ENCODE results near the gene ZNF385D. TPM values are rescaled to one million over a fixed set of nuclear protein-coding genes. Genes with fewer than 3 reads are reported as not detected.

Gene ZNF385D
- total and polyA plus RNA-seq, 7 donors, result under 0.01 to 4.3 (median 1.2) TPM

DNA sequence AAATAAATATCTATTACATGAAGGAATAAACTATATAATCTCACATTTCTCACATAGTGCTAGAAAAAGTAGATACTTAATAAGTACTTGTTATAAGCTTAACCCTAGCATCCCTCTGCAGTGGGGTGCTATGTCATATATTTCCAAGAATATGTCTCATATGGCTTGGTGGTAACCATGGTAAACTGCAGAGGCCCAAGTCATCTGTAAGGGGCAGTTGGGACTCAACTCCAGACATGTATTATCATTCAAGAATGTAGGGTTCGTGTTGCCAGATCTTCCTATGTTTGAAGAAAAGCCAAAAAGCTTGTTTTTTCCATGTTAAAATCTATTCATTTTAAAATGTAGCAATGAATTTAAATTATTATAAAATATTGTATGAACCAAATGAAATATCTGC is 46.2 kb downstream of the ZNF385D start:
- H3K4me1 ChIP-seq, result no peaks in the 10 kb centered on the region
- H3K9me3 ChIP-seq, result peaks cover 0 to 6% (median 0%) of the 10 kb centered on the region in 4 donors
- no peak overlapping the region for H3K27ac ChIP-seq
- no peak overlapping the region for H3K4me3 ChIP-seq
- no peak for DNase-seq
- H3K27me3 ChIP-seq, result no peaks in the 10 kb centered on the region
- WGBS, 2 donors, result 73 to 85% methylated on average over 1 of the region's 1 CpG
- intact Hi-C loops (cut with DNase I), result no loop called here
- no peaks in the 10 kb centered on the region for H3K36me3 ChIP-seq
- no peak for TF ChIP-seq CTCF (IDR thresholded peaks at IDR 0.05)
- TF ChIP-seq POLR2AphosphoS5 (IDR thresholded peaks at IDR 0.05), result no peak
- TF ChIP-seq EP300 (IDR thresholded peaks at IDR 0.05), result no peak
- TF ChIP-seq POLR2A (IDR thresholded peaks at IDR 0.05), result no peak

GRCh38 chr3:21703291-21703690 is 47.7 kb downstream of the ZNF385D start:
- Histone ChIP-seq H3K9me3 (peaks cover 0 to 6% (median 0%) of the 10 kb centered on the region in 4 donors), H3K36me3 (no peaks in the 10 kb centered on the region), H3K27me3 (no peaks in the 10 kb centered on the region), H3K27ac (no peak overlapping the region), H3K4me1 (no peaks in the 10 kb centered on the region), H3K4me3 (no peak overlapping the region)
- DNase-seq, result no peak
- intact Hi-C loops (cut with DNase I), result no loop called here
- WGBS, 2 donors, result 22 to 66% methylated on average over 2 of the region's 2 CpGs
- TF ChIP-seq POLR2AphosphoS5 (IDR thresholded peaks at IDR 0.05), result no peak
- TF ChIP-seq POLR2A (IDR thresholded peaks at IDR 0.05), result no peak
- TF ChIP-seq EP300 (IDR thresholded peaks at IDR 0.05), result no peak
- no peak for TF ChIP-seq CTCF (IDR thresholded peaks at IDR 0.05)

- Histone ChIP-seq H3K9me3 (peaks cover 0 to 8% (median 0%) of the 10 kb centered on the region in 4 donors), H3K4me1 (no peaks in the 10 kb centered on the region), H3K27me3 (no peaks in the 10 kb centered on the region), H3K36me3 (no peaks in the 10 kb centered on the region), H3K27ac (no peak overlapping the region), H3K4me3 (no peak overlapping the region)
- intact Hi-C loops (cut with DNase I), result no loop called here
- no peak for DNase-seq
- TF ChIP-seq POLR2A (IDR thresholded peaks at IDR 0.05) (no peak), EP300 (IDR thresholded peaks at IDR 0.05) (no peak), CTCF (IDR thresholded peaks at IDR 0.05) (no peak), POLR2AphosphoS5 (IDR thresholded peaks at IDR 0.05) (no peak)
- WGBS, 2 donors, result 66 to 86% methylated on average over 3 of the region's 3 CpGs
Observed at GRCh38 chr3:21697707-21698106, 53.3 kb downstream of the ZNF385D start.

DNA sequence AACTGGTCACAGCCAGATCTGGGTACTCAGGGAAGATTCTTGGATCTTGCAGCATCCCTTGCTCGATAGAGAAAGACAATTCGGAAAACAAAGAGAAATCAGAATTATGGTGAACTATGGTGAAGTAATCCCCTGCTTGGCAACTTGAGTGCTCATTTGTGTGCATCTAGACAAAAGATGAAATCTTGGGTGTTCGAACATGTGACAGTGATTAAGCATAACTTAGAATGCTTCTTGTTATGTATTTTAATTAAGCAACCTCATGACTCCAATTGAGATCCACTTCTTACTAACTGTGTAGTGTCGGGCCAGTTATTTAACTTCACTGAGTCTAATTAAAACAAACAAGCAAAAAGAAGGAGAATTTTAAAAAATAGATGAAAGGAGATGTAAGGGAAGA is 56.5 kb downstream of the ZNF385D start:
- no peak for DNase-seq
- Histone ChIP-seq H3K36me3 (no peaks in the 10 kb centered on the region), H3K9me3 (peaks cover 0 to 2% (median 0%) of the 10 kb centered on the region in 4 donors), H3K27me3 (no peaks in the 10 kb centered on the region), H3K4me1 (no peaks in the 10 kb centered on the region), H3K4me3 (no peak overlapping the region), H3K27ac (no peak overlapping the region)
- intact Hi-C loops (cut with DNase I), result no loop called here
- 79 to 89% methylated on average over 4 of the region's 4 CpGs for WGBS, 2 donors
- TF ChIP-seq POLR2A (IDR thresholded peaks at IDR 0.05), result no peak
- no peak for TF ChIP-seq CTCF (IDR thresholded peaks at IDR 0.05)
- TF ChIP-seq POLR2AphosphoS5 (IDR thresholded peaks at IDR 0.05), result no peak
- no peak for TF ChIP-seq EP300 (IDR thresholded peaks at IDR 0.05)

GRCh38 chr3:21691036-21691435 is 60.0 kb downstream of the ZNF385D start:
- TF ChIP-seq POLR2A (IDR thresholded peaks at IDR 0.05) (no peak), POLR2AphosphoS5 (IDR thresholded peaks at IDR 0.05) (no peak), EP300 (IDR thresholded peaks at IDR 0.05) (no peak)
- no peak overlapping the region for H3K4me3 ChIP-seq
- no peak overlapping the region for H3K27ac ChIP-seq
- no peak for DNase-seq
- no peaks in the 10 kb centered on the region for H3K27me3 ChIP-seq
- H3K36me3 ChIP-seq, result no peaks in the 10 kb centered on the region
- H3K9me3 ChIP-seq, result peaks cover 0 to 2% (median 0%) of the 10 kb centered on the region in 4 donors
- H3K4me1 ChIP-seq, result no peaks in the 10 kb centered on the region
- WGBS, 2 donors, result 68 to 69% methylated on average over 6 of the region's 6 CpGs
- intact Hi-C loops (cut with DNase I), result no loop called here
